Measurements from ENCODE around the gene USP17L22.
"Not testable (repeated sequence)": the region's sequence is repeated elsewhere in the genome, so short reads cannot be mapped to it uniquely, and the experiment has no call there.

Gene USP17L22

GRCh38 chr4:9267319-9267718 lies at the start of gene USP17L22:
USP17L22 (plus strand) TSS chr4:9267619; CDS start chr4:9267619, 0 bp downstream.
- not testable (repeated sequence) for H3K4me3 ChIP-seq (ENCODE audit: low read depth, low read length); DNase-seq (ENCODE audit: low read depth)

GRCh38 chr4:9219852-9220251 lies 47.6 kb upstream of the USP17L22 start, which contains the start of gene USP17L12:
USP17L12 (plus strand) TSS chr4:9220152; CDS start chr4:9220152, 0 bp downstream.
- H3K4me3 ChIP-seq (ENCODE audit: low read depth, low read length); DNase-seq (ENCODE audit: low read depth): not testable (repeated sequence)

- DNase-seq (ENCODE audit: low read depth) = not testable (repeated sequence)
Observed at GRCh38 chr4:9224596-9224995, 42.8 kb upstream of the USP17L22 start, which contains the start of gene USP17L13. USP17L13 (plus strand) TSS chr4:9224896; CDS start chr4:9224896, 0 bp downstream.

GRCh38 chr4:9230249-9230648 lies 37.2 kb upstream of the USP17L22 start:
- DNase-seq (ENCODE audit: low read depth) = not testable (repeated sequence)

More at GRCh38 chr4:9224596-9224995, 42.8 kb upstream of the USP17L22 start, which contains the start of gene USP17L13:
- not testable (repeated sequence) for H3K4me3 ChIP-seq (ENCODE audit: low read depth, low read length)

GRCh38 chr4:9234085-9234484 lies 33.3 kb upstream of the USP17L22 start, which contains the start of gene USP17L15:
USP17L15 (plus strand) TSS chr4:9234385; CDS start chr4:9234385, 0 bp downstream.
- H3K4me3 ChIP-seq (ENCODE audit: low read depth, low read length); DNase-seq (ENCODE audit: low read depth): not testable (repeated sequence)

More at GRCh38 chr4:9230249-9230648, 37.2 kb upstream of the USP17L22 start:
- H3K4me3 ChIP-seq (ENCODE audit: low read depth, low read length) = not testable (repeated sequence)

- not testable (repeated sequence) for H3K4me3 ChIP-seq (ENCODE audit: low read depth, low read length); DNase-seq (ENCODE audit: low read depth)
Observed at GRCh38 chr4:9238461-9238860, 29.0 kb upstream of the USP17L22 start.

- H3K4me3 ChIP-seq (ENCODE audit: low read depth, low read length); DNase-seq (ENCODE audit: low read depth): not testable (repeated sequence)
Observed at GRCh38 chr4:9243579-9243978, 23.8 kb upstream of the USP17L22 start, which contains the start of gene USP17L17. USP17L17 (plus strand) TSS chr4:9243879; CDS start chr4:9243879, 0 bp downstream.

GRCh38 chr4:9247953-9248680 lies 19.3 kb upstream of the USP17L22 start, which contains the start of gene USP17L18:
USP17L18 (plus strand) TSS chr4:9248630; CDS start chr4:9248630, 0 bp downstream.
- H3K4me3 ChIP-seq (ENCODE audit: low read depth, low read length); DNase-seq (ENCODE audit: low read depth): not testable (repeated sequence)

GRCh38 chr4:9253078-9253477 lies 14.3 kb upstream of the USP17L22 start, which contains the start of gene USP17L19:
USP17L19 (plus strand) TSS chr4:9253378; CDS start chr4:9253378, 0 bp downstream.
- not testable (repeated sequence) for DNase-seq (ENCODE audit: low read depth); H3K4me3 ChIP-seq (ENCODE audit: low read depth, low read length)

- H3K4me3 ChIP-seq (ENCODE audit: low read depth, low read length); DNase-seq (ENCODE audit: low read depth): not testable (repeated sequence)
Observed at GRCh38 chr4:9257824-9258223, 9.6 kb upstream of the USP17L22 start, which contains the start of gene USP17L20. USP17L20 (plus strand) TSS chr4:9258124; CDS start chr4:9258124, 0 bp downstream.

- DNase-seq (ENCODE audit: low read depth); H3K4me3 ChIP-seq (ENCODE audit: low read depth, low read length): not testable (repeated sequence)
Observed at GRCh38 chr4:9262572-9262971, 4.8 kb upstream of the USP17L22 start, which contains the start of gene USP17L21. USP17L21 (plus strand) TSS chr4:9262872; CDS start chr4:9262872, 0 bp downstream.

- not testable (repeated sequence) for DNase-seq (ENCODE audit: low read depth); H3K4me3 ChIP-seq (ENCODE audit: low read depth, low read length)
Observed at GRCh38 chr4:9271719-9272118, 4.3 kb downstream of the USP17L22 start.
